Mesothelial cell of epicardium (in vitro differentiated cells): Measurements from ENCODE around the gene SLC41A3. TPM values are rescaled to one million over a fixed set of nuclear protein-coding genes. Genes with fewer than 3 reads are reported as not detected.

Experiments used
- DNase-seq, 2 experiments: peaks; one replicate each; pipeline ENCODE4 v3.0.0; 2021; ENCODE audit warnings: low spot score in 2 of 2; ENCODE audit not compliant: unreplicated experiment in 2 of 2
- H3K27ac Mint-ChIP-seq: 2 replicates; pipeline ENCODE4 v1.8.0; 2021; ENCODE audit warnings: mixed read lengths
- H3K27me3 Mint-ChIP-seq: 2 replicates; pipeline ENCODE4 v1.8.0; 2021; ENCODE audit warnings: low read depth, mixed read lengths
- H3K36me3 Mint-ChIP-seq: 2 replicates; pipeline ENCODE4 v1.8.0; 2021; ENCODE audit warnings: mixed read lengths
- H3K4me1 Mint-ChIP-seq: 2 replicates; pipeline ENCODE4 v1.8.0; 2021; ENCODE audit warnings: mixed read lengths
- H3K4me3 Mint-ChIP-seq: 2 replicates; pipeline ENCODE4 v1.8.0; 2021; ENCODE audit warnings: mild to moderate bottlenecking, moderate library complexity, mixed read lengths
- H3K9me3 Mint-ChIP-seq: 2 replicates; pipeline ENCODE4 v1.8.0; 2021; ENCODE audit warnings: mixed read lengths
- CTCF ChIP-seq: fragments of 200-600 bp; sonication (generic); IDR thresholded peaks from one replicate; pipeline ENCODE4 v1.5.0; 2021; ENCODE audit warnings: antibody characterized with exemption; ENCODE audit not compliant: unreplicated experiment
- total RNA-seq: library from RNA; stranded (reverse); gene quantifications from 3 replicates; pipeline ENCODE4 v1.2.1, GENCODE V29; 2021

SLC41A3 gene
- total RNA-seq, 1 donor from 2014 or later, result 58.7 TPM

DNA sequence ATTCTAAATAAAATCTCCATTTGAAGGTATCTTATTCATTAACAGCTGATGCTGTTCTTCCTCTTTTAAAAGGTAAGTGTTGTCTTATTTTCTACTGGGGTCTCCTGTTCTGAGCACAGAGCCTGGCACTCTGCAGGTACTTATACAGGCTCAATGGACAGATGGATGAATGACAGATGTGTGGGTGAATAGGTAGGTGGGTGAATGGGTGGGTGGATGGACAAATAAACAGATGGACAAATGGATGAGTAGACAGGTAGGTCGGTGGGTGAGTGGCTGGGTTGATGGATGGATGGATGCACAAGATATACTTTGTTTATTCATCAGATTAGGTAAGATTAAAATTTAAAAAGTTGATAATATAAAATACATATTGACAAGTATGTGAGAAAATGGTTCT, 53.5 kb downstream of the SLC41A3 start:
- no peak for TF ChIP-seq CTCF
- DNase-seq, result no peak
- Mint-ChIP-seq H3K4me3 (no peak overlapping the region), H3K4me1 (no peaks in the 10 kb centered on the region), H3K36me3 (peaks cover 54% of the 10 kb centered on the region), H3K27me3 (no peaks in the 10 kb centered on the region), H3K9me3 (peaks cover 21% of the 10 kb centered on the region), H3K27ac (no peak overlapping the region)

- Mint-ChIP-seq H3K27ac (no peak overlapping the region), H3K4me1 (no peaks in the 10 kb centered on the region), H3K36me3 (peaks cover 51% of the 10 kb centered on the region), H3K9me3 (peaks cover 21% of the 10 kb centered on the region), H3K4me3 (no peak overlapping the region), H3K27me3 (no peaks in the 10 kb centered on the region)
- no peak for TF ChIP-seq CTCF
- DNase-seq, result no peak
Observed at GRCh38 chr3:126029241-126029640, 54.7 kb downstream of the SLC41A3 start.

DNA sequence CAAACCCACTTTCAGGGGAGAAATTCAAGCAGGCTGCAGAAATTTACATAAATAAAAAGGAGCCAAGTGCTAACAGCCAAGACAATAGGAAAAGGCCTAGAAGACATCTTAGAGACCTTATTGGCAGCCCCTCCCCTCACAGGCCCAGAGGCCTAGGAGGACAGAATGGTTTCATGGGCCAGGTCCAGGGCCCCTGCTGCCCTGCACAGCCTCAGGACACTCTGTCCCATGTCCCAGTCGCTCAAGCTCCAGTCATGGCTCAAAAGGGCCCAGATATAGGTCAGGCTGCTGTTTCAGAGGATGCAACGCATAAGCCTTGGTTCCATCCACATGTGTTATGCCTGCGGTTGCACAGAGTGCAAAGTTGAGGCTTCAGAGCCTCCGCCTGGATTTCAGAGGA, 55.8 kb downstream of the SLC41A3 start:
- no peak for DNase-seq
- H3K27me3 Mint-ChIP-seq, result no peaks in the 10 kb centered on the region
- peaks cover 21% of the 10 kb centered on the region for H3K9me3 Mint-ChIP-seq
- no peak overlapping the region for H3K4me3 Mint-ChIP-seq
- H3K27ac Mint-ChIP-seq, result no peak overlapping the region
- no peaks in the 10 kb centered on the region for H3K4me1 Mint-ChIP-seq
- H3K36me3 Mint-ChIP-seq, result peaks cover 49% of the 10 kb centered on the region
- no peak for TF ChIP-seq CTCF

GRCh38 chr3:126026761-126027160, 57.2 kb downstream of the SLC41A3 start:
- no peaks in the 10 kb centered on the region for H3K27me3 Mint-ChIP-seq
- H3K36me3 Mint-ChIP-seq, result peaks cover 43% of the 10 kb centered on the region
- H3K4me3 Mint-ChIP-seq, result no peak overlapping the region
- no peak for TF ChIP-seq CTCF
- DNase-seq, result no peak
- H3K27ac Mint-ChIP-seq, result no peak overlapping the region
- H3K9me3 Mint-ChIP-seq, result peaks cover 21% of the 10 kb centered on the region
- no peaks in the 10 kb centered on the region for H3K4me1 Mint-ChIP-seq

DNA sequence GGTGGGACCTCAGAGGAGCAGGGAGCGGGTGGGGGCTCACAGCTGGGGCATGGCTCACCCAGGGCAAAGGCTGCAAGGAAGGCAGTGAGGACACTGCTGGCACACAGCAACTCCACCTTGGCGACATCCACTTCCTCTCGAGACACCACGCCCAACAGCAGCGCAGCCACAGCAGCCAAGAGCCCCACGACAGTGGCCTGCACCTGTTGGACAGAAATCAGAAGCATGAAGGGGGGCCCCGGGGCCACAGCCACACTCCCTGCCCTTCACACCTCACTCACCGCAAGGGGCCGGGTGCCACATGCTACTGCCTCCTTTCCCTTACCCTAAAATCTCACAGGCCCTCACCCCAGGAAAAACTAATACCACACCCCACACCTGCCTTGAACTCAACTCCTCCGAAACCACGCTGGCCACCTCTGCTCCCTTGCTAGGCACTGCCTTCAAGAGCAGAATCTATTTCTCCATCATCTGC, 57.6 kb downstream of the SLC41A3 start:
- H3K4me1 Mint-ChIP-seq, result no peaks in the 10 kb centered on the region
- no peak for DNase-seq
- TF ChIP-seq CTCF, result no peak
- H3K4me3 Mint-ChIP-seq, result no peak overlapping the region
- H3K27me3 Mint-ChIP-seq, result no peaks in the 10 kb centered on the region
- H3K9me3 Mint-ChIP-seq, result peaks cover 21% of the 10 kb centered on the region
- peaks cover 41% of the 10 kb centered on the region for H3K36me3 Mint-ChIP-seq
- H3K27ac Mint-ChIP-seq, result no peak overlapping the region

- Mint-ChIP-seq H3K9me3 (peaks cover 21% of the 10 kb centered on the region), H3K27me3 (no peaks in the 10 kb centered on the region), H3K4me1 (no peaks in the 10 kb centered on the region), H3K36me3 (peaks cover 43% of the 10 kb centered on the region), H3K4me3 (no peak overlapping the region), H3K27ac (no peak overlapping the region)
- DNase-seq, result no peak
- no peak for TF ChIP-seq CTCF
Observed at GRCh38 chr3:126025862-126026261, 58.1 kb downstream of the SLC41A3 start.
